Neural crest cell (in vitro differentiated cells): Measurements from ENCODE around the gene SLC5A9. TPM values are rescaled to one million over a fixed set of nuclear protein-coding genes. Genes with fewer than 3 reads are reported as not detected.

ENCODE experiments used
- DNase-seq: peaks from one replicate; pipeline ENCODE4 v3.0.0; 2021; ENCODE audit warnings: low read depth, mixed read lengths, low spot score
- H3K27ac Mint-ChIP-seq: one replicate; pipeline ENCODE4 v1.8.0; 2021; ENCODE audit warnings: mild to moderate bottlenecking, mixed read lengths; ENCODE audit not compliant: unreplicated experiment
- H3K27me3 Mint-ChIP-seq: 2 replicates; pipeline ENCODE4 v1.8.0; 2021; ENCODE audit warnings: low read depth, mild to moderate bottlenecking, mixed read lengths
- H3K36me3 Mint-ChIP-seq: 2 replicates; pipeline ENCODE4 v1.8.0; 2021; ENCODE audit warnings: low read depth, mild to moderate bottlenecking, mixed read lengths
- H3K4me1 Mint-ChIP-seq: 2 replicates; pipeline ENCODE4 v1.8.0; 2021; ENCODE audit warnings: mixed read lengths
- H3K4me3 Mint-ChIP-seq: one replicate; pipeline ENCODE4 v1.8.0; 2021; ENCODE audit warnings: mild to moderate bottlenecking, mixed read lengths
- H3K9me3 Mint-ChIP-seq: 2 replicates; pipeline ENCODE4 v1.8.0; 2021; ENCODE audit warnings: mixed read lengths
- long read RNA-seq: library from polyadenylated mRNA; unstranded; transcript quantifications from one replicate; pipeline ENCODE4 v2.0.0, GENCODE V29; 2020
- total RNA-seq: library from RNA; stranded (reverse); gene quantifications from 2 replicates; pipeline ENCODE4 v1.2.1, GENCODE V29; 2021
- TF ChIP-seq, protein P1 (sequence below): fragments of 200-600 bp; sonication (generic); conservative IDR thresholded peaks from 2 replicates; pipeline ENCODE4 v1.5.0; 2021; ENCODE audit warnings: antibody characterized with exemption, mild to moderate bottlenecking

Gene SLC5A9
- not detected in 2 replicates for total RNA-seq
- long read RNA-seq = 0 reads

DNA sequence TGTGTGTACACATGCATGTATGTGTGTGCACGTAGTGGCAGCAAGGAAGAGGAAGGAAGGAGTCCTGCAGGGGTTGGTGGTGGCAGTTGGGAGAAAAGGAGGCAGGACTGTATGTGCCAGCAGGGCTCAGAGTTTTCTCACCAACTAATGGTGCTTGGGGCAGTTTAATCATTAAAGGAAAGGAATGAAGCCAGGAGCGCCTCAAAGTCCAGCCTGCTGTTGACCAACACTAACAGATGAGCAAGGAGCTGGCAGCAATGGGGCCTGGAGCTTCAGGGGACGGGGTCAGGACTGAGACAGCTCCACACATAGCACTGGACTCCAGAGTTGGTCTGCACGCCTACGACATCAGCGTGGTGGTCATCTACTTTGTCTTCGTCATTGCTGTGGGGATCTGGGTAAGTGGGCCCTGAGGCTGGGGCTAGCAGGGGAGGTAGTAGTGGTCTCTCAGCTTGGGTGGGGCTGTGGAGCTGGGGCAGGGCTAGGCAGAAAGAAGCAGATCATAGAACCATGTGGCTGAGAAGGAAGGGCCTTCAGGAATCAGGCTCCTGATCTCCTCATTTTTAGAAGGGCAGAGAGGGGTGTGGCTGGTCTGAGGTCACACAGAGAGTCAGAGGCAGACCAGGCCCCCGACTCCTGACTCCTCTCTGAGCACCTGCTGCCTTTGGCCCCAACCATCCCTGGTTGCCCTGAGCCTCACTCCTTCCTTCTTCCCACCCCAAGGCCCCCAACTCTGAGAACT is at the start of gene SLC5A9:
TSS of gene SLC5A9 (plus strand) at position 216 of the 742 bp plus-strand sequence. CDS start at position 237, 21 bp downstream.
- Mint-ChIP-seq H3K36me3 (no peaks in the 10 kb centered on the region), H3K27me3 (no peaks in the 10 kb centered on the region), H3K4me1 (no peaks in the 10 kb centered on the region), H3K27ac (no peak within 1 kb of the TSS), H3K4me3 (no peak within 1 kb of the TSS), H3K9me3 (peaks cover 6% of the 10 kb centered on the region)
- TF ChIP-seq, protein P1, sequence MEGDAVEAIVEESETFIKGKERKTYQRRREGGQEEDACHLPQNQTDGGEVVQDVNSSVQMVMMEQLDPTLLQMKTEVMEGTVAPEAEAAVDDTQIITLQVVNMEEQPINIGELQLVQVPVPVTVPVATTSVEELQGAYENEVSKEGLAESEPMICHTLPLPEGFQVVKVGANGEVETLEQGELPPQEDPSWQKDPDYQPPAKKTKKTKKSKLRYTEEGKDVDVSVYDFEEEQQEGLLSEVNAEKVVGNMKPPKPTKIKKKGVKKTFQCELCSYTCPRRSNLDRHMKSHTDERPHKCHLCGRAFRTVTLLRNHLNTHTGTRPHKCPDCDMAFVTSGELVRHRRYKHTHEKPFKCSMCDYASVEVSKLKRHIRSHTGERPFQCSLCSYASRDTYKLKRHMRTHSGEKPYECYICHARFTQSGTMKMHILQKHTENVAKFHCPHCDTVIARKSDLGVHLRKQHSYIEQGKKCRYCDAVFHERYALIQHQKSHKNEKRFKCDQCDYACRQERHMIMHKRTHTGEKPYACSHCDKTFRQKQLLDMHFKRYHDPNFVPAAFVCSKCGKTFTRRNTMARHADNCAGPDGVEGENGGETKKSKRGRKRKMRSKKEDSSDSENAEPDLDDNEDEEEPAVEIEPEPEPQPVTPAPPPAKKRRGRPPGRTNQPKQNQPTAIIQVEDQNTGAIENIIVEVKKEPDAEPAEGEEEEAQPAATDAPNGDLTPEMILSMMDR = no peak
- no peak for DNase-seq

DNA sequence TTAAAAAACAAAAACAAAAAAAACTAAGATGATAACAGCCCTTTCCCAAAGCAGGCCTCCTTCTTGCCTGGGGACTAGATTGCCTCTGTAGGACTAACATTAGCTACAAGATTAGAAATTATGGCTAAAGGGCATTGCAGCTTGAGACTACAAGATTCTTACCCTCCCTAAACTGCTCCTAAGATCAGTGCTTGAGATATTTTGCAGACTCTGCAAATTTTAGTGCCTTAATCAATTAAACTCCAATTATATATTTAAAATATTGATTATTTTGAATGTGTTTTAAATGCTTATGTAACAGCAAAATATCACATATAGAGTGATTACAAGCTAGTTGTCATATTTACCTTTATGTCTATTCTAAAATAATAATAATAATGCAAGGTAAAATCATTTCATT is 47.4 kb upstream of the SLC5A9 start:
- Mint-ChIP-seq H3K9me3 (peaks cover 11% of the 10 kb centered on the region), H3K27me3 (peaks cover 5% of the 10 kb centered on the region), H3K27ac (no peak overlapping the region), H3K4me1 (no peaks in the 10 kb centered on the region), H3K4me3 (no peak overlapping the region), H3K36me3 (no peaks in the 10 kb centered on the region)
- no peak for DNase-seq
- TF ChIP-seq, protein P1 = no peak

DNA sequence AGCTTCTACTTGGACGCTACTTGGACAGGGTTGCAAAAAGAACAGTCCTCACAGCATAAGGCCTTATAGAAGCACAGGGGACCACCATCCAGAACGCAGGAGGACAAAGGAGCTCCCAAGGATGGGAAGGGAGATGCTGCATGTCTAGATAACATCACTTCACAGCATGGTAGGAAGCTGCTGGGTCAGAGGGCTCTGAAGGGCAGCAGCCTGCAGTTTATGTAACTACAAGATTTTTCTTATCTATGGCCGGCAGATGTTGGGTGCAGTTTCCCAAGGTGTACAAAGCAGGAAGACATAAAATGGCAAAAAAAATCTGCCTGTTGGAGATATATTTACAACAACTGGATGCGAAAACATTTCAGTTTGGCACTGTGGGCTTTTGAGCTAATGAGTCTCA is 45.3 kb upstream of the SLC5A9 start:
- Mint-ChIP-seq H3K4me1 (no peaks in the 10 kb centered on the region), H3K27ac (no peak overlapping the region), H3K36me3 (no peaks in the 10 kb centered on the region), H3K4me3 (no peak overlapping the region), H3K27me3 (peaks cover 4% of the 10 kb centered on the region), H3K9me3 (peaks cover 7% of the 10 kb centered on the region)
- no peak for DNase-seq
- TF ChIP-seq, protein P1 = no peak

DNA sequence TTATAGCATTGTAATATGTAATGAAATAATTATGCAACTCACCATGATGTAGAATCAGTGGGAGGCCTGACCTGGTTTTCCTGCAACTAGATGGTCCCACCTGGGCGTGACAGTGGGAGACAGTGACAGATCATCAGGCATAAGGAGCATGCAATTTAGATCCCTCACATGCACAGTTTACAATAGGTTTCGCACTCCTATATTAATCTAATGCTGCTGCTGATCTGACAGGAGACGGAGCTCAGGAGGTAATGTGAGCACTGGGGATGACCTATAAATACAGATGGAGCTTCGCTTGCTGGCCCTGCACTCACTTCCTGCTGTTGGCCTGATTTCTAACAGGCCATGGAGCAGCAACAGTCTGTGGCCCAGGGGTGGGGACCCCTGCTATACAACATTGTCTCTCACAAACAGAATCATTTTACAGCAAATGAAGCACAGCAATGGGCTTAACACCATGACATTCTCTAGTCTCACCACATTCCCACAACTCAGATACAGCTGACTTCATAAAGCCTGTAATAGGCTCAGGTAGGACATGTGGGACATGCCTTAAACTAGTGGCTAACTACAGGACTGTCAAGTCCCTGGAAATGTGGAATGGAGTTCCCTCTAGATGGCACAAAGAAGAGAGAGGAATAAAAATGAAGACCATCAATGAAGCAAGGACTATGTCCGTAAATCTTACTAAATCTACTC is 40.7 kb upstream of the SLC5A9 start:
- Mint-ChIP-seq H3K36me3 (peaks cover 8% of the 10 kb centered on the region), H3K4me3 (no peak overlapping the region), H3K27ac (no peak overlapping the region)

DNA sequence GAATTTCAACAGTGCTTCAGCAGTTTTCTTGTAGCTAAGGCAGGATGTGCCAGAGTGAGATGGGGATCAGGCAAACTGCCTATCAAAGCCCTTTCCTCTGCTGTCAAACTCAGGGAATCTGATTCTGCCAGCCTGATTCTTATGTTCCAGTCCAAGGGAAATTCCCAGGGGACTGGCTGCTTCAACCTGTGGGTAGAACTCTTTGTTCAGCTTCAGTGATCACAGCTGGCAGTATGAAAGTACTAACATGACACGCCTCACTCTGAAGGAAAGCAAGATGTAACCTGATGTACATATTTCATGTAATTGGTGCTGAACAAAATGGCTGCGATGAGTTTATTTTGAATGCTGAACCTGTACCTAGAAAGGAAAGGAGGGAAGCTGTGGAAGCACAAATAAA is 40.1 kb upstream of the SLC5A9 start:
- H3K4me1 Mint-ChIP-seq = no peaks in the 10 kb centered on the region
- H3K27ac Mint-ChIP-seq = no peak overlapping the region
- H3K4me3 Mint-ChIP-seq = no peak overlapping the region
- TF ChIP-seq, protein P1 = no peak
- H3K36me3 Mint-ChIP-seq = peaks cover 11% of the 10 kb centered on the region
- peaks cover 4% of the 10 kb centered on the region for H3K27me3 Mint-ChIP-seq
- H3K9me3 Mint-ChIP-seq = peaks cover 19% of the 10 kb centered on the region
- no peak for DNase-seq

More for the DNA sequence above, 40.7 kb upstream of the SLC5A9 start:
- no peaks in the 10 kb centered on the region for H3K4me1 Mint-ChIP-seq
- TF ChIP-seq, protein P1 = no peak
- H3K9me3 Mint-ChIP-seq = peaks cover 15% of the 10 kb centered on the region
- peaks cover 4% of the 10 kb centered on the region for H3K27me3 Mint-ChIP-seq
- DNase-seq = no peak
